NT2/D1 (cell line): ENCODE results near the gene WRAP73.

Experiments used
- DNase-seq: peaks from one replicate; pipeline ENCODE4 v3.0.0-alpha.2; 2011; ENCODE audit warnings: low read depth, low spot score
- H3K27me3 ChIP-seq: 2 replicates; pipeline ENCODE4 v1.6.0; 2011; ENCODE audit warnings: mild to moderate bottlenecking; ENCODE audit not compliant: insufficient read length, insufficient read depth
- H3K36me3 ChIP-seq: 2 replicates; pipeline ENCODE4 v1.6.1; 2011; ENCODE audit warnings: mild to moderate bottlenecking, low read length, mixed read lengths; ENCODE audit not compliant: insufficient read depth, insufficient read length
- H3K4me1 ChIP-seq: 2 replicates; pipeline ENCODE4 v1.5.1; 2011; ENCODE audit not compliant: insufficient read depth, insufficient read length
- H3K4me3 ChIP-seq: 2 replicates; pipeline ENCODE4 v1.5.1; 2011; ENCODE audit warnings: low read depth; ENCODE audit not compliant: insufficient read length
- H3K9ac ChIP-seq: 2 replicates; pipeline ENCODE4 v1.6.0; 2011; ENCODE audit warnings: low read depth; ENCODE audit not compliant: insufficient read length
- H3K9me3 ChIP-seq: 2 replicates; pipeline ENCODE4 v1.5.1; 2011; ENCODE audit warnings: mild to moderate bottlenecking, low read length; ENCODE audit not compliant: insufficient read depth
- SUZ12 ChIP-seq: IDR thresholded peaks from 2 replicates; pipeline ENCODE4 v1.6.1; 2011; ENCODE audit not compliant: insufficient read length, insufficient read depth; ENCODE audit errors: extremely low read depth
- YY1 ChIP-seq: IDR thresholded peaks from 2 replicates; pipeline ENCODE4 v1.6.1; 2011; ENCODE audit not compliant: insufficient read length, insufficient read depth
- ZNF274 ChIP-seq: IDR thresholded peaks from 2 replicates; pipeline ENCODE4 v1.6.1; 2011; ENCODE audit warnings: mild to moderate bottlenecking, low read depth, low read length

Gene WRAP73

GRCh38 chr1:3663999-3664699, 14.2 kb upstream of the WRAP73 start:
- Histone ChIP-seq H3K9ac (no peak overlapping the region), H3K27me3 (peaks cover 20% of the 10 kb centered on the region), H3K36me3 (no peaks in the 10 kb centered on the region), H3K9me3 (no peaks in the 10 kb centered on the region), H3K4me1 (peaks cover 9% of the 10 kb centered on the region), H3K4me3 (no peak overlapping the region)
- no peak for DNase-seq
- no peak for TF ChIP-seq ZNF274
- no peak for TF ChIP-seq YY1
- TF ChIP-seq SUZ12 = no peak

GRCh38 chr1:3662080-3662671, 12.3 kb upstream of the WRAP73 start:
- DNase-seq = no peak
- Histone ChIP-seq H3K9ac (no peak overlapping the region), H3K36me3 (no peaks in the 10 kb centered on the region), H3K4me3 (no peak overlapping the region), H3K9me3 (no peaks in the 10 kb centered on the region), H3K27me3 (peaks cover 13% of the 10 kb centered on the region), H3K4me1 (peaks cover 2% of the 10 kb centered on the region)
- TF ChIP-seq ZNF274 (no peak), YY1 (no peak), SUZ12 (no peak)

GRCh38 chr1:3661631-3662030, 11.7 kb upstream of the WRAP73 start:
- H3K9ac ChIP-seq = no peak overlapping the region
- H3K4me3 ChIP-seq = no peak overlapping the region
- no peaks in the 10 kb centered on the region for H3K9me3 ChIP-seq
- H3K36me3 ChIP-seq = no peaks in the 10 kb centered on the region
- peaks cover 2% of the 10 kb centered on the region for H3K4me1 ChIP-seq
- DNase-seq = no peak
- peaks cover 13% of the 10 kb centered on the region for H3K27me3 ChIP-seq
- no peak for TF ChIP-seq SUZ12

- DNase-seq = no peak
- H3K9me3 ChIP-seq = no peaks in the 10 kb centered on the region
- no peak overlapping the region for H3K9ac ChIP-seq
- no peaks in the 10 kb centered on the region for H3K36me3 ChIP-seq
- TF ChIP-seq SUZ12 (no peak), YY1 (no peak), ZNF274 (no peak)
- H3K27me3 ChIP-seq = peaks cover 19% of the 10 kb centered on the region
- no peaks in the 10 kb centered on the region for H3K4me1 ChIP-seq
- no peak overlapping the region for H3K4me3 ChIP-seq
Observed at GRCh38 chr1:3660704-3661103, 10.8 kb upstream of the WRAP73 start.

- peaks cover 35% of the 10 kb centered on the region for H3K27me3 ChIP-seq
- TF ChIP-seq YY1 = no peak
- TF ChIP-seq ZNF274 = no peak
- TF ChIP-seq SUZ12 = no peak
Observed at GRCh38 chr1:3659093-3659492, 9.2 kb upstream of the WRAP73 start.

GRCh38 chr1:3658231-3658615, 8.3 kb upstream of the WRAP73 start:
- Histone ChIP-seq H3K4me1 (no peaks in the 10 kb centered on the region), H3K4me3 (no peak overlapping the region), H3K9me3 (no peaks in the 10 kb centered on the region), H3K27me3 (peaks cover 44% of the 10 kb centered on the region), H3K9ac (no peak overlapping the region), H3K36me3 (no peaks in the 10 kb centered on the region)
- DNase-seq = no peak
- TF ChIP-seq ZNF274 = no peak
- TF ChIP-seq YY1 = no peak
- no peak for TF ChIP-seq SUZ12

More at GRCh38 chr1:3659093-3659492, 9.2 kb upstream of the WRAP73 start:
- DNase-seq = no peak
- no peaks in the 10 kb centered on the region for H3K9me3 ChIP-seq
- H3K4me3 ChIP-seq = no peak overlapping the region
- H3K9ac ChIP-seq = no peak overlapping the region
- no peaks in the 10 kb centered on the region for H3K4me1 ChIP-seq
- no peaks in the 10 kb centered on the region for H3K36me3 ChIP-seq

GRCh38 chr1:3657578-3658230, 7.8 kb upstream of the WRAP73 start:
- Histone ChIP-seq H3K4me1 (no peaks in the 10 kb centered on the region), H3K36me3 (no peaks in the 10 kb centered on the region), H3K9me3 (no peaks in the 10 kb centered on the region), H3K4me3 (no peak overlapping the region), H3K27me3 (peaks cover 49% of the 10 kb centered on the region), H3K9ac (no peak overlapping the region)
- no peak for TF ChIP-seq SUZ12
- TF ChIP-seq YY1 = no peak
- TF ChIP-seq ZNF274 = no peak
- no peak for DNase-seq
